Measurements from ENCODE around the gene PDE4D. TPM values are rescaled to one million over a fixed set of nuclear protein-coding genes. Genes with fewer than 3 reads are reported as not detected.

Gene PDE4D
- total RNA-seq, 2 experiments from 2014 or later = 164 to 175 TPM

- Histone ChIP-seq H3K27ac (ENCODE audit: low read depth in 1 of 2, low read length in 2 of 2) (no peak overlapping the region), H3K27me3 (ENCODE audit: control insufficient read depth in 1 of 2, insufficient read depth in 2 of 2, low read length in 2 of 2) (no peaks in the 10 kb centered on the region), H3K36me3 (ENCODE audit: insufficient read depth, low read length) (no peaks in the 10 kb centered on the region), H3K4me3 (ENCODE audit: low read length) (no peak overlapping the region), H3K4me1 (ENCODE audit: insufficient read depth, low read length) (no peaks in the 10 kb centered on the region), H3K9me3 (ENCODE audit: control insufficient read depth in 1 of 2, insufficient read depth in 1 of 2, low read length in 2 of 2) (no peaks in the 10 kb centered on the region)
- H3K27me3 Mint-ChIP-seq = no peaks in the 10 kb centered on the region
- intact Hi-C loops (cut with DNase I, micrococcal nuclease) = no loop called here
- ATAC-seq (ENCODE audit: poor library complexity) (no peak), DNase-seq (no peak)
- H3K36me3 Mint-ChIP-seq (ENCODE audit: low read depth) = no peaks in the 10 kb centered on the region
- CTCF ChIA-PET = no interaction called here
- POLR2A ChIA-PET = no interaction called here
- H3K9me3 Mint-ChIP-seq = no peaks in the 10 kb centered on the region
- no peak overlapping the region for H3K4me3 Mint-ChIP-seq
- H3K4me1 Mint-ChIP-seq (ENCODE audit: low read depth) = no peaks in the 10 kb centered on the region
- TF ChIP-seq CTCF (IDR thresholded peaks at IDR 0.05) = no peak
- H3K27ac Mint-ChIP-seq = no peak overlapping the region
Observed at GRCh38 chr5:59484618-59485017, 408.9 kb downstream of the PDE4D start.

GRCh38 chr5:59483971-59484472 lies 409.5 kb downstream of the PDE4D start:
- Mint-ChIP-seq H3K9me3 (no peaks in the 10 kb centered on the region), H3K4me3 (no peak overlapping the region), H3K27me3 (no peaks in the 10 kb centered on the region), H3K4me1 (ENCODE audit: low read depth) (no peaks in the 10 kb centered on the region), H3K27ac (no peak overlapping the region), H3K36me3 (ENCODE audit: low read depth) (no peaks in the 10 kb centered on the region)
- no peaks in the 10 kb centered on the region for H3K36me3 ChIP-seq (ENCODE audit: insufficient read depth, low read length)
- no peak overlapping the region for H3K4me3 ChIP-seq (ENCODE audit: low read length)
- no peak for DNase-seq
- H3K4me1 ChIP-seq (ENCODE audit: insufficient read depth, low read length) = no peaks in the 10 kb centered on the region
- no peaks in the 10 kb centered on the region for H3K9me3 ChIP-seq (ENCODE audit: control insufficient read depth in 1 of 2, insufficient read depth in 1 of 2, low read length in 2 of 2)
- no peak for TF ChIP-seq CTCF (IDR thresholded peaks at IDR 0.05)
- ChIA-PET CTCF (no interaction called here), POLR2A (no interaction called here)
- no peak overlapping the region for H3K27ac ChIP-seq (ENCODE audit: low read depth in 1 of 2, low read length in 2 of 2)
- intact Hi-C loops (cut with DNase I, micrococcal nuclease) = no loop called here
- no peaks in the 10 kb centered on the region for H3K27me3 ChIP-seq (ENCODE audit: control insufficient read depth in 1 of 2, insufficient read depth in 2 of 2, low read length in 2 of 2)
- ATAC-seq (ENCODE audit: poor library complexity) = no peak

- TF ChIP-seq CTCF (IDR thresholded peaks at IDR 0.05) = no peak
- Histone ChIP-seq H3K9me3 (ENCODE audit: control insufficient read depth in 1 of 2, insufficient read depth in 1 of 2, low read length in 2 of 2) (no peaks in the 10 kb centered on the region), H3K4me3 (ENCODE audit: low read length) (no peak overlapping the region), H3K27ac (ENCODE audit: low read depth in 1 of 2, low read length in 2 of 2) (no peak overlapping the region), H3K27me3 (ENCODE audit: control insufficient read depth in 1 of 2, insufficient read depth in 2 of 2, low read length in 2 of 2) (no peaks in the 10 kb centered on the region), H3K36me3 (ENCODE audit: insufficient read depth, low read length) (no peaks in the 10 kb centered on the region), H3K4me1 (ENCODE audit: insufficient read depth, low read length) (no peaks in the 10 kb centered on the region)
- Mint-ChIP-seq H3K27me3 (peaks cover 4% of the 10 kb centered on the region), H3K4me1 (ENCODE audit: low read depth) (no peaks in the 10 kb centered on the region), H3K4me3 (no peak overlapping the region), H3K27ac (no peak overlapping the region), H3K36me3 (ENCODE audit: low read depth) (no peaks in the 10 kb centered on the region), H3K9me3 (no peaks in the 10 kb centered on the region)
- POLR2A ChIA-PET = no interaction called here
- ATAC-seq (ENCODE audit: poor library complexity) (no peak), DNase-seq (no peak)
- intact Hi-C loops (cut with DNase I, micrococcal nuclease) = no loop called here
- CTCF ChIA-PET = no interaction called here
Observed at GRCh38 chr5:59479086-59479485, 414.4 kb downstream of the PDE4D start.
